Measurements from ENCODE around the gene AATF.
A peak's percentile ranks its signal among the peaks of the same experiment; 100 is the strongest.

AATF gene

GRCh38 chr17:36931697-36932382 is 16.9 kb upstream of the AATF start:
- no peak overlapping the region for H2BK5ac ChIP-seq (ENCODE audit: low read length)
- H4K8ac ChIP-seq (ENCODE audit: low read depth, low read length), result no peak overlapping the region
- peak overlapping the region; percentile 72 for H3K18ac ChIP-seq (ENCODE audit: low read length)
- H3K56ac ChIP-seq (ENCODE audit: low read length), result peak overlapping the region; percentile 6
- H2AK5ac ChIP-seq (ENCODE audit: low read length), result peak overlapping the region; percentile 80
- H3K79me2 ChIP-seq (ENCODE audit: control insufficient read depth, insufficient read depth, low read length), result peaks cover 50% of the 10 kb centered on the region
- no peak overlapping the region for H3K27ac ChIP-seq (ENCODE audit: low read depth, low read length)
- H3K9ac ChIP-seq (ENCODE audit: low read length), result peak overlapping the region; percentile 76
- peak overlapping the region; percentile 2 for H3K4me3 ChIP-seq (ENCODE audit: low read length)
- peaks cover 8% of the 10 kb centered on the region for H3K36me3 ChIP-seq (ENCODE audit: control insufficient read depth, insufficient read depth, low read length)
- H2BK15ac ChIP-seq (replicated peaks; ENCODE audit: low read depth), result no peak overlapping the region
- H3K79me1 ChIP-seq (ENCODE audit: low read length), result peaks cover 16% of the 10 kb centered on the region
- no peak overlapping the region for H3K23ac ChIP-seq (ENCODE audit: low read length)
- H4K5ac ChIP-seq (ENCODE audit: low read length), result no peak overlapping the region
- no CpG with 5 or more reads among the region's 30 CpGs for WGBS (ENCODE audit: extremely low coverage, insufficient coverage, low lambda C conversion rate)
- H3K27me3 ChIP-seq (ENCODE audit: insufficient read depth, low read length, poor library complexity), result peaks cover 19% of the 10 kb centered on the region
- H3K4me2 ChIP-seq (ENCODE audit: low read length), result peak overlapping the region; percentile 43
- H2BK120ac ChIP-seq (ENCODE audit: low read depth, low read length), result no peak overlapping the region
- DNase-seq, result no peak
- H3K4me1 ChIP-seq (ENCODE audit: control insufficient read depth, low read depth, low read length), result peaks cover 41% of the 10 kb centered on the region
- peak overlapping the region; percentile 23 for H3K4ac ChIP-seq (ENCODE audit: low read depth, low read length)

GRCh38 chr17:36932383-36932693 is 16.4 kb upstream of the AATF start:
- no peak overlapping the region for H4K5ac ChIP-seq (ENCODE audit: low read length)
- WGBS (ENCODE audit: extremely low coverage, insufficient coverage, low lambda C conversion rate), result no CpG with 5 or more reads among the region's 16 CpGs
- H3K36me3 ChIP-seq (ENCODE audit: control insufficient read depth, insufficient read depth, low read length), result peaks cover 8% of the 10 kb centered on the region
- H3K9ac ChIP-seq (ENCODE audit: low read length), result peak overlapping the region; percentile 99
- no peak for DNase-seq
- H4K8ac ChIP-seq (ENCODE audit: low read depth, low read length), result no peak overlapping the region
- H3K4me3 ChIP-seq (ENCODE audit: low read length), result peak overlapping the region; percentile 2
- H2BK15ac ChIP-seq (replicated peaks; ENCODE audit: low read depth), result no peak overlapping the region
- H3K23ac ChIP-seq (ENCODE audit: low read length), result no peak overlapping the region
- H2AK5ac ChIP-seq (ENCODE audit: low read length), result peak overlapping the region; percentile 80
- peaks cover 16% of the 10 kb centered on the region for H3K79me1 ChIP-seq (ENCODE audit: low read length)
- peak overlapping the region; percentile 72 for H3K18ac ChIP-seq (ENCODE audit: low read length)
- no peak overlapping the region for H2BK120ac ChIP-seq (ENCODE audit: low read depth, low read length)
- no peak overlapping the region for H3K4ac ChIP-seq (ENCODE audit: low read depth, low read length)
- no peak overlapping the region for H2BK5ac ChIP-seq (ENCODE audit: low read length)
- peak overlapping the region; percentile 98 for H3K56ac ChIP-seq (ENCODE audit: low read length)
- H3K27me3 ChIP-seq (ENCODE audit: insufficient read depth, low read length, poor library complexity), result peaks cover 19% of the 10 kb centered on the region
- H3K27ac ChIP-seq (ENCODE audit: low read depth, low read length), result no peak overlapping the region
- peaks cover 38% of the 10 kb centered on the region for H3K4me1 ChIP-seq (ENCODE audit: control insufficient read depth, low read depth, low read length)
- H3K79me2 ChIP-seq (ENCODE audit: control insufficient read depth, insufficient read depth, low read length), result peaks cover 55% of the 10 kb centered on the region
- peak overlapping the region; percentile 43 for H3K4me2 ChIP-seq (ENCODE audit: low read length)

- H3K4me2 ChIP-seq (ENCODE audit: low read length), result peak overlapping the region; percentile 89
- peak overlapping the region; percentile 98 for H3K56ac ChIP-seq (ENCODE audit: low read length)
- H3K27me3 ChIP-seq (ENCODE audit: insufficient read depth, low read length, poor library complexity), result peaks cover 19% of the 10 kb centered on the region
- peaks cover 32% of the 10 kb centered on the region for H3K4me1 ChIP-seq (ENCODE audit: control insufficient read depth, low read depth, low read length)
- peak overlapping the region; percentile 72 for H3K18ac ChIP-seq (ENCODE audit: low read length)
- no peak overlapping the region for H3K4ac ChIP-seq (ENCODE audit: low read depth, low read length)
- H3K36me3 ChIP-seq (ENCODE audit: control insufficient read depth, insufficient read depth, low read length), result peaks cover 8% of the 10 kb centered on the region
- H4K8ac ChIP-seq (ENCODE audit: low read depth, low read length), result no peak overlapping the region
- DNase-seq, result no peak
- peak overlapping the region; percentile 48 for H3K23ac ChIP-seq (ENCODE audit: low read length)
- H3K79me2 ChIP-seq (ENCODE audit: control insufficient read depth, insufficient read depth, low read length), result peaks cover 61% of the 10 kb centered on the region
- WGBS (ENCODE audit: extremely low coverage, insufficient coverage, low lambda C conversion rate), result no CpG with 5 or more reads among the region's 40 CpGs
- H3K27ac ChIP-seq (ENCODE audit: low read depth, low read length), result no peak overlapping the region
- peak overlapping the region; percentile 31 for H2BK120ac ChIP-seq (ENCODE audit: low read depth, low read length)
- peaks cover 14% of the 10 kb centered on the region for H3K79me1 ChIP-seq (ENCODE audit: low read length)
- no peak overlapping the region for H4K5ac ChIP-seq (ENCODE audit: low read length)
- H2BK5ac ChIP-seq (ENCODE audit: low read length), result peak overlapping the region; percentile 49
- H2BK15ac ChIP-seq (replicated peaks; ENCODE audit: low read depth), result no peak overlapping the region
- H2AK5ac ChIP-seq (ENCODE audit: low read length), result peak overlapping the region; percentile 92
- H3K4me3 ChIP-seq (ENCODE audit: low read length), result peak overlapping the region; percentile 57
- peak overlapping the region; percentile 99 for H3K9ac ChIP-seq (ENCODE audit: low read length)
Observed at GRCh38 chr17:36932694-36933511, 15.9 kb upstream of the AATF start.

- Histone ChIP-seq H3K4me1 (ENCODE audit: control insufficient read depth, low read depth, low read length) (peaks cover 29% of the 10 kb centered on the region), H2AK5ac (ENCODE audit: low read length) (peak overlapping the region; percentile 43), H3K79me1 (ENCODE audit: low read length) (peaks cover 14% of the 10 kb centered on the region), H4K8ac (ENCODE audit: low read depth, low read length) (no peak overlapping the region), H2BK15ac (replicated peaks; ENCODE audit: low read depth) (no peak overlapping the region), H3K79me2 (ENCODE audit: control insufficient read depth, insufficient read depth, low read length) (peaks cover 68% of the 10 kb centered on the region), H3K9ac (ENCODE audit: low read length) (peak overlapping the region; percentile 99), H3K27ac (ENCODE audit: low read depth, low read length) (no peak overlapping the region), H3K4me3 (ENCODE audit: low read length) (peak overlapping the region; percentile 84), H3K18ac (ENCODE audit: low read length) (peak overlapping the region; percentile 72), H3K23ac (ENCODE audit: low read length) (peak overlapping the region; percentile 48), H2BK5ac (ENCODE audit: low read length) (peak overlapping the region; percentile 51), H3K56ac (ENCODE audit: low read length) (peak overlapping the region; percentile 98), H4K5ac (ENCODE audit: low read length) (no peak overlapping the region), H3K4ac (ENCODE audit: low read depth, low read length) (peak overlapping the region; percentile 57), H2BK120ac (ENCODE audit: low read depth, low read length) (peak overlapping the region; percentile 86), H3K4me2 (ENCODE audit: low read length) (peak overlapping the region; percentile 89), H3K27me3 (ENCODE audit: insufficient read depth, low read length, poor library complexity) (peaks cover 20% of the 10 kb centered on the region), H3K36me3 (ENCODE audit: control insufficient read depth, insufficient read depth, low read length) (peaks cover 8% of the 10 kb centered on the region)
- DNase-seq, result no peak
- WGBS (ENCODE audit: extremely low coverage, insufficient coverage, low lambda C conversion rate), result no CpG with 5 or more reads among the region's 23 CpGs
Observed at GRCh38 chr17:36933512-36934143, 15.1 kb upstream of the AATF start.

- no peak overlapping the region for H4K8ac ChIP-seq (ENCODE audit: low read depth, low read length)
- H3K4me2 ChIP-seq (ENCODE audit: low read length), result peak overlapping the region; percentile 89
- no peak overlapping the region for H3K27ac ChIP-seq (ENCODE audit: low read depth, low read length)
- no peak overlapping the region for H2AK5ac ChIP-seq (ENCODE audit: low read length)
- H2BK5ac ChIP-seq (ENCODE audit: low read length), result no peak overlapping the region
- H3K36me3 ChIP-seq (ENCODE audit: control insufficient read depth, insufficient read depth, low read length), result peaks cover 10% of the 10 kb centered on the region
- H4K5ac ChIP-seq (ENCODE audit: low read length), result no peak overlapping the region
- H3K79me2 ChIP-seq (ENCODE audit: control insufficient read depth, insufficient read depth, low read length), result peaks cover 74% of the 10 kb centered on the region
- no peak overlapping the region for H2BK15ac ChIP-seq (replicated peaks; ENCODE audit: low read depth)
- H3K18ac ChIP-seq (ENCODE audit: low read length), result peak overlapping the region; percentile 34
- DNase-seq, result no peak
- WGBS (ENCODE audit: extremely low coverage, insufficient coverage, low lambda C conversion rate), result no CpG with 5 or more reads among the region's 26 CpGs
- H3K56ac ChIP-seq (ENCODE audit: low read length), result peak overlapping the region; percentile 98
- H3K79me1 ChIP-seq (ENCODE audit: low read length), result peaks cover 16% of the 10 kb centered on the region
- peak overlapping the region; percentile 17 for H3K4ac ChIP-seq (ENCODE audit: low read depth, low read length)
- peak overlapping the region; percentile 99 for H3K9ac ChIP-seq (ENCODE audit: low read length)
- no peak overlapping the region for H2BK120ac ChIP-seq (ENCODE audit: low read depth, low read length)
- peak overlapping the region; percentile 10 for H3K23ac ChIP-seq (ENCODE audit: low read length)
- peaks cover 23% of the 10 kb centered on the region for H3K4me1 ChIP-seq (ENCODE audit: control insufficient read depth, low read depth, low read length)
- H3K27me3 ChIP-seq (ENCODE audit: insufficient read depth, low read length, poor library complexity), result peaks cover 26% of the 10 kb centered on the region
- peak overlapping the region; percentile 84 for H3K4me3 ChIP-seq (ENCODE audit: low read length)
Observed at GRCh38 chr17:36934144-36934691, 14.5 kb upstream of the AATF start.

Measured in mesendoderm (in vitro differentiated cells).